ENCODE results near the gene APCDD1.
A peak's percentile ranks its signal among the peaks of the same experiment; 100 is the strongest.

DNA sequence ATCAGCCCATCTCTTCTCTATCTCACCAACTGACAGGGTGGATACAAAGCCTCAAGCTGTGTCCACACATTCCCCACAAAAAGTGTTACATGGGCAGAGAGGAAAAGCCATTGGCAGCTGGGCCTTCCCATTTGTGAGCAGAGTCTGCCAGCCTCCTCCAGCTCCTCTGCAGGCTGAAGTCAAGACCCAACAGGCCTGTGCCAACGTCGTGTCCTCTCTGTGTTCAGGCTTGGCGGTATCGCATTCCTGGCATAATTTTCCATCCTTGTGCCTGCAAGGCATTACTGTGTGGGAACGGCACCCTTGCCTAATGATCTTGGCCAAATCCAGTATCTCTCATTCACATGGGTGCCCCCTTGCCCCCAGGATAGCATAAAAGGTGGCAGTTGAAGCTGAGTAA lies 41.5 kb upstream of the APCDD1 start:
- TF ChIP-seq POLR2AphosphoS5 (IDR thresholded peaks at IDR 0.05) (peak; percentile 73), POLR2A (IDR thresholded peaks at IDR 0.05) (no peak)
- TF ChIP-seq, protein P1, sequence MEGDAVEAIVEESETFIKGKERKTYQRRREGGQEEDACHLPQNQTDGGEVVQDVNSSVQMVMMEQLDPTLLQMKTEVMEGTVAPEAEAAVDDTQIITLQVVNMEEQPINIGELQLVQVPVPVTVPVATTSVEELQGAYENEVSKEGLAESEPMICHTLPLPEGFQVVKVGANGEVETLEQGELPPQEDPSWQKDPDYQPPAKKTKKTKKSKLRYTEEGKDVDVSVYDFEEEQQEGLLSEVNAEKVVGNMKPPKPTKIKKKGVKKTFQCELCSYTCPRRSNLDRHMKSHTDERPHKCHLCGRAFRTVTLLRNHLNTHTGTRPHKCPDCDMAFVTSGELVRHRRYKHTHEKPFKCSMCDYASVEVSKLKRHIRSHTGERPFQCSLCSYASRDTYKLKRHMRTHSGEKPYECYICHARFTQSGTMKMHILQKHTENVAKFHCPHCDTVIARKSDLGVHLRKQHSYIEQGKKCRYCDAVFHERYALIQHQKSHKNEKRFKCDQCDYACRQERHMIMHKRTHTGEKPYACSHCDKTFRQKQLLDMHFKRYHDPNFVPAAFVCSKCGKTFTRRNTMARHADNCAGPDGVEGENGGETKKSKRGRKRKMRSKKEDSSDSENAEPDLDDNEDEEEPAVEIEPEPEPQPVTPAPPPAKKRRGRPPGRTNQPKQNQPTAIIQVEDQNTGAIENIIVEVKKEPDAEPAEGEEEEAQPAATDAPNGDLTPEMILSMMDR (IDR thresholded peaks at IDR 0.05) = no peak
